GM21381 (cell line): ENCODE measurements around the gene PLEKHN1.
"Not testable (repeated sequence)": the region's sequence is repeated elsewhere in the genome, so short reads cannot be mapped to it uniquely, and the experiment has no call there.

Experiments used
- ATAC-seq: cut with Tn5 transposase; IDR thresholded peaks from one replicate; pipeline ENCODE4 v1.9.1; 2021; ENCODE audit warnings: mild to moderate bottlenecking, moderate library complexity; ENCODE audit not compliant: unreplicated experiment

PLEKHN1 gene

DNA sequence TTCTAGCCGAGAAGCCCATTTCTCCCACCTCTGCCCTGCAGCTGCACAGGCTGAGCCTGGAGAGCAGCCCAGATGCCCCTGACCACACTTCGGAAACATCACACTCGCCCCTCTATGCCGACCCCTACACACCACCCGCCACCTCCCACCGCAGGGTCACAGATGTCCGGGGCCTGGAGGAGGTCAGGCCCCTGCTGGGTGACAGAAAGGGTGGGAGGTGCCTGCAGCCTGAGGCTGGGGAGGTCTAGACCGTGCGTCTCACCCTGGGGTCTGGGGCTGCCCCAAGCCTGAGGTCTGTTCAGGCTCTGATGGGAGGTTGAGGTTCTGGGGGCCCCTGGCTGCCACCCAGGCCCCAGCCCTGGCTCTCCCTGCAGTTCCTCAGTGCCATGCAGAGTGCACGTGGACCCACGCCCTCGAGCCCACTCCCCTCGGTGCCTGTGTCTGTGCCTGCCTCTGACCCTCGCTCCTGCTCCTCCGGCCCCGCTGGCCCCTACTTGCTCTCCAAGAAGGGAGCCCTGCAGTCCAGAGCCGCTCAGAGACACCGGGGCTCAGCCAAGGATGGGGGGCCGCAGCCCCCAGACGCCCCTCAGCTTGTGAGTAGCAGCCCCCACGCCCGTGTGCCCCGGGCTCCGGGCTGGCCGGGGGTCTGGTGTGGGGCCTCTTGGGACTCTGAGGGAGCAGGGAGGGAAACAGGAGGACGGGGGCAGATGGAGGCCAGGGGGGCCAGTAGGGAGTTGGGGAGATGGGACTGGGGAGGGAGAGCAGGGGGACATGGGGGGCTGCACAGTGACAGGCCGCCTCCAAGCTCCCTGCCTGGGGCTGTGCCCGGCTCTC is 7.4 kb downstream of the PLEKHN1 start:
- no peak for ATAC-seq

DNA sequence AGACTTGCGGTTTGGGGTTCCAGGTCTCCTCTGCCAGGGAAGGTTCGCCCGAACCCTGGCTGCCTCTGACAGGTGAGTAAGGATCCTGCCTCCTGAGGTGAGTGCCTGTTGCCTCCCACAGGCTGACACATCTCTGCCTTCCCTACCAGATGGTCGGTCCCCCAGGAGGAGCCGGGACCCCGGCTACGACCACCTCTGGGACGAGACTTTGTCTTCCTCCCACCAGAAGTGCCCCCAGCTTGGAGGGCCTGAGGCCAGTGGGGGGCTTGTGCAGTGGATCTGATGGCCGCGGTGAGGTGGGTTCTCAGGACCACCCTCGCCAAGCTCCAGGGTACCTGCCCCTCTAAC is 8.0 kb downstream of the PLEKHN1 start:
- ATAC-seq, result no peak

- no peak for ATAC-seq
Measured at GRCh38 chr1:974687-975328, 8.5 kb downstream of the PLEKHN1 start.

DNA sequence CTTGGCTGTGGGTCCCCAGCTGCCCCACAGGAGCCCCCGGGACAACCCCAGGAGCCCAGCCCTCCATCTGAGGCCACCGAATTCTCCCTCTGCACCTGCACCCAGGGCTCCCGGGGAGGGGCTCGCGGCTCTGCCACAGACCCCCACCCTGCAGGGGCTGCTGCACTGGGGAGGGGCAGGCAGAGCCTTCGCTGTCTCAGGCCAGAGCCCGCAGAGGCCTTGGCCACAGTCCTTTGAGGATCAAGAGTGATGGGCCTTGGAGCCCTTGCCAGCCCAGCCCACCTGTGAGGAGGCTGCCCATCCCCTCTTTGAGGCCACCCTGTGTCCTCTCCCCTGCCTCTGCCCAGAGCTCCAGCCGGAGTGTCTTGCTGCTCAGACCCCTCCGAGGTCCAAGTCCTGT is 9.1 kb downstream of the PLEKHN1 start:
- no peak for ATAC-seq

DNA sequence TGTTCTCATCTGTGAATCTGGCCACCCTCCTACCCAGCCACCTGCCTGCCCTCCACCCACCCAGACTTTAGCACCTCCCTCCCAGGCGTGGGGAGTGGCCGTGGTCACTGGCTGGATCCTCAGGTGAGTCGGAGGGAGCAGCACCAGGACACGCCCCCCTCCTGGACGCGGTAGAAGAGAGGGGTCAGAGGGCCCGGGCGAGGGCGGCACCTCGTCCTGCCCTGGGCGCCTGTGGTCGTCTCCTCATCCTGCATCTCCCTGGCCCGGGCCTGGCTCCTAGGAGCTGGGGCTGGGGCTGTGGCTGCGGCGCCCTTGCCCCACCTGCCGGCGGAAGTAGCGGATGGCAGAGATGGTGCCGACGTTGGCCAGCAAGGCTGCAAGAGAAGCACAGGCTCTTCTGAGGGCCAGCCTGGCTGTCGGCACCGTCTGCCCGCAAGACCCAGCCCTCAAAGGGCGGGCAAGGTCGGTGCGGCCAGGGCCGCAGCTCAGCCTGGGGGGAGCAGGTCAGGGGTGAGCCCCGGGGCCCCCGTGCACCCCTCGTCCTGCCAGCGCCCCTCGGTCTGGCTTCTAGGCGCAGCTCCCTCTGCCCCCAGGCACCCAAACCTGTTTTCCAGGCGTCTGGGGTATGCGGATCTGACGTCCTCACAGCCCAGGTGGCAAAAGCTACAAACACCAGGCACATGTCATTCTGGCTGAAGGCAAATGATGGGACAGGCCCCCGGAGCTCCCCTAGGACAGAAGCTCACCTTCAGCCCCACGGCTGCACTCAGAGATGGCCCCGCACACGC is 9.8 kb downstream of the PLEKHN1 start:
- no peak for ATAC-seq

DNA sequence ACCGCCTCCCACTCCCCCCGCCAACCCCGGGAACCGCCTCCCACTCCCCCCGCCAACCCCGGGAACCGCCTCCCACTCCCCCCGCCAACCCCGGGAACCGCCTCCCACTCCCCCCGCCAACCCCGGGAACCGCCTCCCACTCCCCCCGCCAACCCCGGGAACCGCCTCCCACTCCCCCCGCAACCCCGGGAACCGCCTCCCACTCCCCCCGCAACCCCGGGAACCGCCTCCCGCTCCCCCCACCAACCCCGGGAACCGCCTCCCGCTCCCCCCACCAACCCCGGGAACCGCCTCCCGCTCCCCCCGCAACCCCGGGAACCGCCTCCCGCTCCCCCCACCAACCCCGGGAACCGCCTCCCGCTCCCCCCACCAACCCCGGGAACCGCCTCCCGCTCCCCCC is 10.5 kb downstream of the PLEKHN1 start:
- not testable (repeated sequence) for ATAC-seq

- ATAC-seq, result no peak
Measured at GRCh38 chr1:978069-978834, 12.0 kb downstream of the PLEKHN1 start.

DNA sequence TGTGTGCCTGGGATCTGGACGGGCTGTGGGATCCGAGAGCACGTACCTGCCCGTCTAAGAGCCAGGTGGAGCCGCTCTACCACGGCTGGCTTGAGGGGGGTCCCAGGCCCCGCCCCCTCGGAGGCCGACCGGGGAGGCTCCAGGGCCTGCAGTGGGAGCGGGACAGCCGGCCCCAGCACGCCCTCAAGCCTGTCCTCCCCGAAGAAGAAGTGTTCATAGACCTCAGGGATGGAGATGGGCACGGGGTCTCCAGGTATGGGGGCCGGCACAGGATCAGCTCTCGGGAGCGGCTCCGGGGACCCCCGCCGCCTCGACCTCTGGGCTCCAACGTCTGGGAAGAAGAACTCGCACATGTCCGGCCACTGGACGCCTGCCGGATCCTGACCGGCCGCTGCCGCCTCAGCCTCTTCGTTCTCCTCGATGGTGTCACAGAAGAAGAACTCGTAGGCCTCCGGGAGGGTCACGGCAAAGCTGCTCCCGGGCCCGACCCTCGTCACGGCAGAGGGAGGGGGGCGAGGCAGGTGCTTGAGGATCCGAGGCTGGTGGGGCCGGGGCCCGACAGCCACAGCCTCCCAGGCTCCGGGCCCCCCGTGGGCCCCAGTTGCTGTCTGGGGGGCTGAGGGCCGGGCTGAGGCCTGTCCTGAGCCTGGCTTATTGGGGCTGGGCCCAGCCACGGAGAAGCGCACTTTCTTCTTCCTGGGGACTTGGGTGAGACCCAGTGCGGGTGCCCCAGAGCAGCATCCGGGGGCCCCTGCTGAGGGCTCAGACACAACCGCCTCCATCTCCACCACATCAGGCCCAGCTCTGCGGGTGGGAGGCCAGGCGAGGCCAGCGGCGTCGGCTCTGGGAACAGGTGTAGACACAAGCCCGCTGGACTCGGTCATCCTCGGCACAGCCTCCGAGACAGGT is 12.8 kb downstream of the PLEKHN1 start:
- ATAC-seq, result no peak

- no peak for ATAC-seq
Measured at GRCh38 chr1:979744-980072, 13.4 kb downstream of the PLEKHN1 start.

GRCh38 chr1:980137-980571 is 13.9 kb downstream of the PLEKHN1 start:
- ATAC-seq, result no peak

DNA sequence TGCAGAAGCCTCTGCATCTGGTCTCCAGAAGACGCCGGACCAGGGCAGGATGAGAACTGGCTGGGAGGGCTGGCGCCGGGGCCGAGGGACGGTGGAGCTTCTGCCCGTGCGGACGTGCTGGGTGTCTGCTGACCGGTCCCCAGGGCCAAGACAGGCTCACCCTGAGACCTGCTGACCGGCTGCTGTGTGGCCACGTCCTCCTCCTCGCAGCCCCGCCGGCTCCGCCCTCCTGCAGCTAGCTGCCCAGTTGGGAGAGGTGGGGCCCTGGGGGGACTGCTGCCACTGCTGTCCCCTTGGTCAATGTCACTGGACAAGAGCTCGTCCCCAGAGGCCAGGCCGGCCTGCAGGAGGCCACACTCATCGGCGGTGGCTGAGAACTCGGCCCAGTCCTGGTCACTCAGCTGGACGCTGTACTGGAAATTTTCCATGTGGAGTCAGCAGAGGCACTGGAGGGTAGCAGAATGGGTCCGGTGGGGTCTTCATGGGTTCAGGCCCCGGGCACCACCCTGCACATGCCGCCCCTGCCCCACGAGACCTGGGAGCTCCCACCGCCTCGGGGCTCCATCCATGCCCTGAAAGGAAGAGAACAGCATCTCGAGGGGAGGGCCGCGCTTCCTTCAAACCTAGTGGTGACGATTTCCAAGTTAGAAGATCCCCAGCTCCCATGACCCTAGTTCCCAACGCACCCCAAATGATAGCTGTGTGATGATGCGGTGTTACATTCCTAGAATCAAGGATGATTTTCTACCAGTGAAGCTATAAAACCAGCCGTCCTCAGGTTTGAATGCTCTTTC is 14.5 kb downstream of the PLEKHN1 start:
- ATAC-seq, result no peak

DNA sequence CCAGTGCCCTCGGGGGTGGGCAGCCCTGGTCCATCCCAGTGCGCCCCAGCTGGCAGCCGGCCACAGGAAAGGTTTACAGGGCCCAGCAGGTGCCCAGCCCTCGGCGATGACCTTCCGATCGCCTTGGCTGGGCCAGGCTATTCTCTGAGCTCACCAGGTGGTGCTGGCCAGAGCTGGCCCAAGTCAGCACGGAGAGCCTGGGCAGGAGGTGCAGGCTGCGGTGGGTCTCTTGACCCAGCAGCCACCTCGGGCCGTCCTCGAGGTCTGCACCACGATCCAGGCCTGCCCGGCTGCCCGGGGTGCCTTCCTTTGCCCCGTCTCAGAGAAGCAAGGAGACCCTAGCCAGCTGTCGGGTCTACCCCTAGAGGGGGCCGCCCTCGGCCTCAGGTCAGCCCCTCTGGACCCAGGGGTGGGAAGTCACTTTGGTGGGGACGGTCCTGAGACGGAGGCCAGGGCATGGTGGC is 15.2 kb downstream of the PLEKHN1 start:
- ATAC-seq, result no peak

DNA sequence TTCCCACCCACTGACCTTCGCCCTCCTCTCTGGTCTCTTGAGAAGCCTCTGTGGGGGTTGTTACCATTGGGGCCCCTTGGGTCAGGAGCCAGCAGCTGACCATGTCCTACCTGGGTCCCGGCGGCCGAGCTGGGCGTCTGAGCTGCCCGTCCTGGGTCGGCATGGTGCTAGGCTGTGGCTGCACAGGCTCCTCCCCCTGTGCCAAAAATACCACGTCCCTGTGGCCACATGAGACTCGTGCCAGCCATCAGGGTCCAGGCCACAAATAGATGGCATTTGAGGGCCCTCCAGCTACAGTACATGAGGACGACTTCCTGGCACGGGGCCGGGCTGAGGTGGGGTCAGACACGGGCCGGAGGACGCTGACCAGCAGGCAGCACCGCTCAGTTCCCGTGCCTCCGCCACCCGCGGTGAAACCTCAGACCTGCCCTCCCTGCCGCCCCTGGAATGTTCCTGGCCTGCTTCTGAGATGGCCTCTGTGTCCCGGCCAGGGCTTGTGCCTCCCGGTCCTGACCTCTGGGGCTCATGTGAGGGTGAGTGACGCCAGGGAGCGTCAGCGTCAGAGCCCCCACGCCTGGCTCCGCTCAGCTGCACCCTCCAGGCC is 15.8 kb downstream of the PLEKHN1 start, which contains the start of gene PERM1:
PERM1 (minus strand) TSS at position 139 of the 604 bp plus-strand sequence. CDS start 1,064 bp downstream, outside the sequence.
- no peak for ATAC-seq

- no peak for ATAC-seq
Measured at GRCh38 chr1:982765-983436, 16.6 kb downstream of the PLEKHN1 start.

- no peak for ATAC-seq
Measured at GRCh38 chr1:983798-984475, 17.7 kb downstream of the PLEKHN1 start.

- no peak for ATAC-seq
Measured at GRCh38 chr1:984476-984814, 18.2 kb downstream of the PLEKHN1 start.

- ATAC-seq, result no peak
Measured at GRCh38 chr1:985126-985525, 18.8 kb downstream of the PLEKHN1 start.

DNA sequence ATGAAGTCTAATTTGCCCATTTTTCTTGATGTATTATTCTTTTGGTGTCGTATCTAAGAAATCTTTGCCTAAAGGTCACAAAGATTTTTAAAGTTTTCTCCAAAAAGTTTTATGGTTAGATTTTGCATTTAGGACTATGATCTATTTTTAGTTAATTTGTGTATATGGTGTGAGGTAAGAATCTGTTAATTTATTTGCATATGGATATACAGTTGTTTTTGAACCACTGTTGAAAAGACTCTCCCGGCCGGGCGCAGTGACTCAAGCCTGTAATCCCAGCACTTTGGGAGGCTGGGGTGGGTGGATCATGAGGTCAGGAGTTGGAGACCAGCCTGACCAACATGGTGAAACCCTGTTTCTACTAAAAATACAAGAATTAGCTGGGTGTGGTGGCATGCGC is 21.8 kb downstream of the PLEKHN1 start:
- not testable (repeated sequence) for ATAC-seq
